ENCODE measurements around the gene CPXM1. TPM values are rescaled to one million over a fixed set of nuclear protein-coding genes. Genes with fewer than 3 reads are reported as not detected.

Gene CPXM1
- total RNA-seq (1 to 10 TPM in 2 of 7 donors, under 1 TPM in 5; 0.23 to 1.9 (median 0.44) TPM), polyA plus RNA-seq (1 to 10 TPM in 1 of 3 donors, under 1 TPM in 2; 0.41 to 2.9 (median 0.64) TPM)
- long read RNA-seq, donor 1, transcript CPXM1-201 (14 exons, 2,391 nt): major isoform, 16 of 35 reads
- long read RNA-seq, donor 1, partial matches to known transcripts: 19 of 35 reads
- long read RNA-seq, donor 1, other reads (novel, unspliced or antisense): 0 of 35 reads
- long read RNA-seq, donor 2, transcript CPXM1-201 (14 exons, 2,391 nt): major isoform, 11 of 18 reads
- long read RNA-seq, donor 2, partial matches to known transcripts: 7 of 18 reads
- long read RNA-seq, donor 2, other reads (novel, unspliced or antisense): 0 of 18 reads

DNA sequence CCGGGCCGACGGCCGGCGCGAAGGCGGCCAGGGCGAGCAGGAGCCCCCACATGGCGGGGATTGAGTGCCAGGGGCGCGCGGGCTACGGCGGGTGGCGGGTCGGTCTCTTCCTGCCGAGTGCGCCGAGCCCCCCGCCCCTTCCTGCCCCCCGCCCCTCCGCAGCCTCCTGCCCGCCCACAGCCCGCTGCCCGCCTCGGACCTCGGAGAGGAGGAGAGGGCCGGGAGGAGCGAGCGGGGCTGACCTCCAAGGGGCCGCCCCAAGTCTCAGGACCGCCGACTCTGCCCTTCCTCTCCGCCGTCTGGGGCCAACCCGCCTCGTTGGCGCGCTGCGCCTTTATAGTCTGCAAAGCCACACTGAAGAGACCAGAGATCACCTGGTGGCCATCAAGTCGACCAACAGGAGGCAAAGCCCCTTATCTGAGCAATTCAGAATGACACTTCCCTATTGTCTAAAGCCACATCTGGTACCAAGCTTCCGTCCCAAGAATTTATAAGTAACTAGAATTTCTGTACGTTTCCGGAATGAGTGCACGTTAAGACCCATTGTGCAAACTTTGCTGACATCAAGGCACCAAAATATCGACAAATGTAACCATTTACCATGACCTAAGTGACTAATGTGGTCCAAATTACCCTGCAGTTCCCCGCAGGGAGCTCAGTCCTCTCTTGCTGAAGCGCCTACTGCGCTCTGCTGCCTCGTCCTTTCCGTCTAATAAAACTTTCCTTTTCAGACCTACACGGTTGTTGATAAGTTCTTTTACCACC is at the start of gene CPXM1:
Gene CPXM1 (minus strand): TSS at position 107 of the 765 bp plus-strand sequence. CDS start 55 bp downstream, at position 52.
- H3K36me3 ChIP-seq: no peaks in the 10 kb centered on the region
- WGBS, 5 donors: 0 to 7% (median 1%) methylated on average over 21 to 52 of the region's 52 CpGs
- H3K4me1 ChIP-seq: peaks cover 3 to 33% (median 26%) of the 10 kb centered on the region in 6 donors
- H3K4me3 ChIP-seq: peak within 1 kb of the TSS in 7 of 8 donors; percentile 25 to 65 (median 34)
- DNase-seq: no peak
- no peak for TF ChIP-seq POLR2A (IDR thresholded peaks at IDR 0.05)
- TF ChIP-seq POLR2AphosphoS5 (IDR thresholded peaks at IDR 0.05): no peak
- TF ChIP-seq, protein P1, sequence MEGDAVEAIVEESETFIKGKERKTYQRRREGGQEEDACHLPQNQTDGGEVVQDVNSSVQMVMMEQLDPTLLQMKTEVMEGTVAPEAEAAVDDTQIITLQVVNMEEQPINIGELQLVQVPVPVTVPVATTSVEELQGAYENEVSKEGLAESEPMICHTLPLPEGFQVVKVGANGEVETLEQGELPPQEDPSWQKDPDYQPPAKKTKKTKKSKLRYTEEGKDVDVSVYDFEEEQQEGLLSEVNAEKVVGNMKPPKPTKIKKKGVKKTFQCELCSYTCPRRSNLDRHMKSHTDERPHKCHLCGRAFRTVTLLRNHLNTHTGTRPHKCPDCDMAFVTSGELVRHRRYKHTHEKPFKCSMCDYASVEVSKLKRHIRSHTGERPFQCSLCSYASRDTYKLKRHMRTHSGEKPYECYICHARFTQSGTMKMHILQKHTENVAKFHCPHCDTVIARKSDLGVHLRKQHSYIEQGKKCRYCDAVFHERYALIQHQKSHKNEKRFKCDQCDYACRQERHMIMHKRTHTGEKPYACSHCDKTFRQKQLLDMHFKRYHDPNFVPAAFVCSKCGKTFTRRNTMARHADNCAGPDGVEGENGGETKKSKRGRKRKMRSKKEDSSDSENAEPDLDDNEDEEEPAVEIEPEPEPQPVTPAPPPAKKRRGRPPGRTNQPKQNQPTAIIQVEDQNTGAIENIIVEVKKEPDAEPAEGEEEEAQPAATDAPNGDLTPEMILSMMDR (IDR thresholded peaks at IDR 0.05 in 8 of 11, conservative IDR thresholded peaks at IDR 0.05 in 3 of 11): no peak
- no peak within 1 kb of the TSS for H3K27ac ChIP-seq
- H3K9me3 ChIP-seq: no peaks in the 10 kb centered on the region
- intact Hi-C loops (cut with DNase I; ENCODE audit: low total_unique reads): no loop called here
- peaks cover 0 to 100% (median 50%) of the 10 kb centered on the region in 7 donors for H3K27me3 ChIP-seq (replicated peaks in 1 of 7)

DNA sequence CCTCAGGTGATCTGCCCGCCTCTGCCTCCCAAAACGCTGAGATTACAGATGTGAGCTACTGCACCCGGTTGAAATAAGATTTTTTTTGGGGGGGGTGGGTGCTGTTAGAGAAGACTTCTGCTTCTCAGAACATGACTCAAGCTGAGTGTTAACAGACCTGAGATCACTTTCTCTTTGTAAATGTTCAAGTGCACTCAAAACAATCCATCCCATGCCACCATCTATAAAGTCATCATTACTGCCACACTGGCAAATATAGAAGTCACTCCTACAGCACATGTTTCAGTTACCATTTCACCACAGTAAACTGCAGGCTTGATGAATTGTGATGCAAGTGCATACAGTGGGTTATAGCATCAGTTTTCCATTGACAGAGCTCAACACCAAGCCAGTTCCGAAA is 49.1 kb upstream of the CPXM1 start:
- Histone ChIP-seq H3K9me3 (no peaks in the 10 kb centered on the region), H3K27ac (no peak overlapping the region), H3K4me3 (no peak overlapping the region), H3K36me3 (peaks cover 0 to 20% (median 0%) of the 10 kb centered on the region in 6 donors), H3K4me1 (peaks cover 9 to 15% (median 12%) of the 10 kb centered on the region in 6 donors), H3K27me3 (replicated peaks in 1 of 7) (no peaks in the 10 kb centered on the region)
- no peak for DNase-seq
- 87 to 94% (median 89%) methylated on average over 4 of the region's 4 CpGs for WGBS, 5 donors
- TF ChIP-seq, protein P1 (IDR thresholded peaks at IDR 0.05 in 8 of 11, conservative IDR thresholded peaks at IDR 0.05 in 3 of 11): no peak
- TF ChIP-seq POLR2A (IDR thresholded peaks at IDR 0.05) (no peak), POLR2AphosphoS5 (IDR thresholded peaks at IDR 0.05) (no peak)
- intact Hi-C loops (cut with DNase I; ENCODE audit: low total_unique reads): no loop called here

GRCh38 chr20:2847802-2848201 is 47.4 kb upstream of the CPXM1 start:
- intact Hi-C loops (cut with DNase I; ENCODE audit: low total_unique reads): no loop called here
- 91 to 97% (median 95%) methylated on average over 4 of the region's 4 CpGs for WGBS, 5 donors
- no peaks in the 10 kb centered on the region for H3K9me3 ChIP-seq

More at GRCh38 chr20:2847802-2848201, 47.4 kb upstream of the CPXM1 start:
- Histone ChIP-seq H3K27ac (no peak overlapping the region), H3K4me3 (no peak overlapping the region), H3K27me3 (replicated peaks in 1 of 7) (no peaks in the 10 kb centered on the region), H3K36me3 (peaks cover 0 to 34% (median 0%) of the 10 kb centered on the region in 6 donors), H3K4me1 (peaks cover 8 to 18% (median 10%) of the 10 kb centered on the region in 6 donors)
- TF ChIP-seq, protein P1 (IDR thresholded peaks at IDR 0.05 in 8 of 11, conservative IDR thresholded peaks at IDR 0.05 in 3 of 11): no peak
- TF ChIP-seq POLR2A (IDR thresholded peaks at IDR 0.05): no peak
- TF ChIP-seq POLR2AphosphoS5 (IDR thresholded peaks at IDR 0.05): no peak
- DNase-seq: no peak

Measured in spleen (tissue), 13 donors.